ENCODE measurements around the gene XPA. TPM values are rescaled to one million over a fixed set of nuclear protein-coding genes. Genes with fewer than 3 reads are reported as not detected.

Gene XPA
- total and polyA plus RNA-seq, 10 of the 15 experiments (the other 5 are each of a cell fraction or from before 2014, with no cell fraction given), result 6.2 to 19.9 (median 12.3) TPM

DNA sequence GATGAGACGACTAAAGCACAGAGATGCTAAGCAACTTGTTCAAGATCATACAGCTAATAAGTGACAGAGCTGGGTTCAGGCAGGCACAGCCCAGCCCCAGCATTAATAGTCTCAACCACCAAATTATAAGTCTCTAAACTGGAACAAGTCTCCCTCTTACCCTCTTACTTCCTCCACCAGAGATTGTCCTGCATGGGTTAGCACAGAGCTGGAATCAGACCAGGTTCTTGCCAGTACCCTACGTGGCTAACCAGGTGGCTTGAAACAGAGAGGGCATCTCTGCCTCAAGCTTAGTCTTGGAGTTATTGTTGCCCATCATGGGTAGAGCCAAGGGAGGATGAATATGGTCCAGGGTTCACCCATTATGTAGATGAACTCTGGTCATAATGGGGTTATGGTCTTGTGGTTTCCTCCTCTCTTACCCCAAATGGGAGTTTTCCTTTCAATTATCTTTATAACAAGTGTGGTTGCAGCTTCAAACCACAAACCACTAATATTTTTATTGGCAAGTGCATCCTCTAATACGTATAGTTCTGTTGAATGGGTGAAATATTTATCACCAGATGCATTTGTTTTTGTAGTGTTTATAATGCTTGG is 8.3 kb upstream of the XPA start:
- no peak for DNase-seq (ENCODE audit: low read depth, low spot score)
- WGBS (ENCODE audit: insufficient coverage, insufficient replicate concordance, low lambda C conversion rate, missing lambda C conversion rate), result 2% methylated on average over 3 of the region's 3 CpGs
- no peaks in the 10 kb centered on the region for H3K79me2 ChIP-seq (ENCODE audit: control insufficient read depth, insufficient read depth, low read length)
- H3K4me2 ChIP-seq (ENCODE audit: control insufficient read depth, insufficient read depth), result no peak overlapping the region
- peaks cover 1 to 2% of the 10 kb centered on the region in 2 experiments; a peak in 1 of 4 replicates for H3K27me3 ChIP-seq (replicated peaks in 1 of 2; ENCODE audit: control insufficient read depth in 2 of 2, insufficient read depth in 2 of 2, low read length in 1 of 2)
- no peaks in the 10 kb centered on the region for H3K36me3 ChIP-seq (ENCODE audit: control insufficient read depth in 2 of 2, insufficient read depth in 2 of 2, low read length in 1 of 2)
- in situ Hi-C loops (cut with MboI), result loop anchor here (5.0 kb wide), 1 partner anchor 197 kb away; no protein-coding TSS in a partner anchor
- peak; percentile 41; the same call in 1 of the 2 replicates for TF ChIP-seq MLLT1 (IDR thresholded peaks at IDR 0.05)
- peak; percentile 33 to 36; a peak in 1 of 4 replicates for TF ChIP-seq IKZF2 (IDR thresholded peaks at IDR 0.05)
- TF ChIP-seq RUNX3 (IDR thresholded peaks at IDR 0.05; ENCODE audit: low read length), result peak; percentile 48
- no peak for TF ChIP-seq ZNF24 (IDR thresholded peaks at IDR 0.05)
- no peak for TF ChIP-seq SRF (IDR thresholded peaks at IDR 0.05; ENCODE audit: low read depth in 2 of 2, low read length in 2 of 2)
- peak; percentile 84 for TF ChIP-seq MTA2 (IDR thresholded peaks at IDR 0.05; ENCODE audit: low read depth)
- TF ChIP-seq NR2F1 (conservative IDR thresholded peaks at IDR 0.05), result peak; percentile 59; the same call in 1 of the 2 replicates
- CTCF ChIA-PET, result interaction anchor here (0.6 to 3.3 kb wide), 10 partner anchors 9 to 237 kb away, joined by 3 to 50 read pairs (median 4); partner anchors contain the start of genes TRMO and XPA
- H2AFZ ChIP-seq (ENCODE audit: control insufficient read depth, low read depth, low read length), result no peak overlapping the region
- no peak overlapping the region for H3K4me3 ChIP-seq
- peak; percentile 37 for ATAC-seq
- intact Hi-C loops (cut with micrococcal nuclease; ENCODE audit: unreplicated experiment), result no loop called here
- no peak for FAIRE-seq
- POLR2A ChIA-PET, result interaction anchor here (1.1 to 1.5 kb wide), 5 partner anchors 9 to 217 kb away, joined by 3 to 4 read pairs (median 3); partner anchors contain the start of genes NCBP1, TRMO and TSTD2
- no peaks in the 10 kb centered on the region for H3K9me3 ChIP-seq (replicated peaks; ENCODE audit: control insufficient read depth, insufficient read depth, low read length)
- no peak overlapping the region for H3K9ac ChIP-seq (ENCODE audit: control insufficient read depth, insufficient read depth, low read length)
- H4K20me1 ChIP-seq (ENCODE audit: control insufficient read depth, insufficient read depth), result no peaks in the 10 kb centered on the region
- SMC1A ChIA-PET (ENCODE audit: uncharacterized antibody, unreplicated experiment), result interaction anchor here (1.0 to 2.3 kb wide), 5 partner anchors 9 to 195 kb away, joined by 3 to 9 read pairs (median 4); no protein-coding TSS in a partner anchor
- no TSS peak for BruUV-seq (replicated peaks)
- RAD21 ChIA-PET (ENCODE audit: unreplicated experiment), result interaction anchor here (0.6 to 1.3 kb wide), 5 partner anchors 31 to 292 kb away, joined by 3 read pairs; partner anchors contain the start of gene TRMO
- H3K4me1 ChIP-seq (ENCODE audit: control insufficient read depth, insufficient read depth, low read length), result peaks cover 5% of the 10 kb centered on the region; the same call in 1 of the 2 replicates
- H3K27ac ChIP-seq (ENCODE audit: control insufficient read depth, insufficient read depth), result no peak overlapping the region

All from GM12878 (cell line).